ENCODE measurements around the gene ERAP2.

GRCh38 chr5:96926276-96926675 lies 50.0 kb downstream of the ERAP2 start:
- TF ChIP-seq CTCF (IDR thresholded peaks at IDR 0.05): no peak
- TF ChIP-seq POLR2A (IDR thresholded peaks at IDR 0.05): no peak
